Measurements from ENCODE around the gene LSAMP. TPM values are rescaled to one million over a fixed set of nuclear protein-coding genes. Genes with fewer than 3 reads are reported as not detected.

LSAMP gene
- total RNA-seq, 1 experiment from 2014 or later = not detected

DNA sequence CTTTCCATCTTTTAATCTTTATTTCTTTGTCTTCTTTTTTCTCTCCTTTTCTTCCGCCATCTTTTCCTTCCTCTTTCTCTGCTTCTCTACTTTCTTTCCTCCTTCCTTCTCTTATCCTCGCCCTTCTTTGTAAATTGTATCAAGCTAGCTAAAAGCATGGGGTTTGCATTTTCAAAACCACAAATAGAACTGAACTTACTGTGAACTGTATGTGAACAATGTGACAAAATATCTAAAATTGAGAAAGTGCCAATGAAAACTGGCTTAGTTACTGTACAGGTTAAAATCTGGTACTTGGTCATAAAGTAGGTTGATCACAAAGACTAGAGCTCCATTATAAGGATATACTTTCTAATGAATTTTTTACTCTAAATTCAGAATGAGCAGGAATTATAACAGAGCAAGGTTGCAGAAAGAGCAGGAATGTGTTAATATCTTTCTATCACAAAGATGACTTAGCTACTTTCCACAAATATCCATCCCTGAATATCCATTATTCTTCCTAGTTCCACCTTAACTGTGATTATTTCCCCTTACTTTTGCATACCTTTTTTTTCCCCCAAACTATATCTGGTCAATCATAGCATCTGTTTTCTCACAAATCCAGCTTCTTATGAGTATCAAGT is 122.4 kb downstream of the LSAMP start:
- H3K27ac Mint-ChIP-seq (ENCODE audit: unreplicated experiment) = no peak overlapping the region
- H3K9me3 Mint-ChIP-seq (ENCODE audit: unreplicated experiment) = no peaks in the 10 kb centered on the region
- H3K4me1 Mint-ChIP-seq (ENCODE audit: low read depth, unreplicated experiment) = no peaks in the 10 kb centered on the region

DNA sequence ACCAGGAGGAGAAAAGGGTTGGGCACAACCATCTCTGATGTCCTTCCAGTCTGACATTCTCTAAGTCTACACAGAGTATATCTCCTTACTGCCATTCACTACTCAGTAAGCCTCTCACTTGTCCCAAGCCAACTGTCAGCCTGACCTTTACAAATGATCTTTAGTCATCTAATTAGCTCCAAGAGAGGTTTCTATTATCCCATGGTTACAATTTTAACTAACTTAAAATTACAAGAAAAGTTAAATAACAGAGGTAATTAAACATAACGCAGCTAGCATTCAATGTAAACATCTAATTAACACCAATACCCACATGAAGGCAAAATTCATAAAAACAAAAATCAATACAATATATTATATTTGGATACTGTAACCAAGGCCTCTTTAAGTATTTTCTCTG is 126.9 kb downstream of the LSAMP start:
- CTCF ChIA-PET = no interaction called here

More for the DNA sequence above, 122.4 kb downstream of the LSAMP start:
- Mint-ChIP-seq H3K27me3 (ENCODE audit: insufficient read depth, unreplicated experiment) (peaks cover 5% of the 10 kb centered on the region), H3K36me3 (ENCODE audit: insufficient read depth, unreplicated experiment) (no peaks in the 10 kb centered on the region), H3K4me3 (ENCODE audit: unreplicated experiment) (no peak overlapping the region)
- Histone ChIP-seq H3K4me1 (no peaks in the 10 kb centered on the region), H3K9me3 (no peaks in the 10 kb centered on the region), H3K36me3 (ENCODE audit: control insufficient read depth, insufficient read depth, low read length) (no peaks in the 10 kb centered on the region), H3K27me3 (replicated peaks; ENCODE audit: control insufficient read depth, insufficient read depth, low read length) (no peaks in the 10 kb centered on the region), H3K4me3 (ENCODE audit: low read depth, low read length) (no peak overlapping the region)
- TF ChIP-seq CTCF (IDR thresholded peaks at IDR 0.05; ENCODE audit: insufficient read depth in 1 of 2, low read depth in 1 of 2, low read length in 1 of 2, severe bottlenecking in 1 of 2, unreplicated experiment in 1 of 2) = no peak
- DNase-seq = no peak
- POLR2A ChIA-PET = no interaction called here
- CTCF ChIA-PET = no interaction called here
- no TSS peak for BruUV-seq (replicated peaks)
- intact Hi-C loops (cut with micrococcal nuclease; ENCODE audit: unreplicated experiment) = no loop called here

GRCh38 chr3:116316771-116317170 is 128.5 kb downstream of the LSAMP start:
- Histone ChIP-seq H3K36me3 (ENCODE audit: control insufficient read depth, insufficient read depth, low read length) (no peaks in the 10 kb centered on the region), H3K4me1 (no peaks in the 10 kb centered on the region), H3K4me3 (ENCODE audit: low read depth, low read length) (no peak overlapping the region), H3K27me3 (replicated peaks; ENCODE audit: control insufficient read depth, insufficient read depth, low read length) (no peaks in the 10 kb centered on the region; the same call in 1 of the 2 replicates), H3K9me3 (no peaks in the 10 kb centered on the region)
- Mint-ChIP-seq H3K4me3 (ENCODE audit: unreplicated experiment) (no peak overlapping the region), H3K9me3 (ENCODE audit: unreplicated experiment) (no peaks in the 10 kb centered on the region), H3K27ac (ENCODE audit: unreplicated experiment) (no peak overlapping the region), H3K4me1 (ENCODE audit: low read depth, unreplicated experiment) (no peaks in the 10 kb centered on the region), H3K27me3 (ENCODE audit: insufficient read depth, unreplicated experiment) (no peaks in the 10 kb centered on the region), H3K36me3 (ENCODE audit: insufficient read depth, unreplicated experiment) (no peaks in the 10 kb centered on the region)
- no peak for TF ChIP-seq CTCF (IDR thresholded peaks at IDR 0.05; ENCODE audit: insufficient read depth in 1 of 2, low read depth in 1 of 2, low read length in 1 of 2, severe bottlenecking in 1 of 2, unreplicated experiment in 1 of 2)
- no peak for DNase-seq
- intact Hi-C loops (cut with micrococcal nuclease; ENCODE audit: unreplicated experiment) = no loop called here
- no TSS peak for BruUV-seq (replicated peaks)
- POLR2A ChIA-PET = no interaction called here
- CTCF ChIA-PET = no interaction called here

More for the DNA sequence above, 126.9 kb downstream of the LSAMP start:
- no peaks in the 10 kb centered on the region for H3K4me1 ChIP-seq
- H3K4me1 Mint-ChIP-seq (ENCODE audit: low read depth, unreplicated experiment) = no peaks in the 10 kb centered on the region
- BruUV-seq (replicated peaks) = no TSS peak
- no peak overlapping the region for H3K4me3 Mint-ChIP-seq (ENCODE audit: unreplicated experiment)
- TF ChIP-seq CTCF (IDR thresholded peaks at IDR 0.05; ENCODE audit: insufficient read depth in 1 of 2, low read depth in 1 of 2, low read length in 1 of 2, severe bottlenecking in 1 of 2, unreplicated experiment in 1 of 2) = no peak
- no peak overlapping the region for H3K4me3 ChIP-seq (ENCODE audit: low read depth, low read length)
- H3K27me3 Mint-ChIP-seq (ENCODE audit: insufficient read depth, unreplicated experiment) = peaks cover 2% of the 10 kb centered on the region
- POLR2A ChIA-PET = no interaction called here
- H3K27ac Mint-ChIP-seq (ENCODE audit: unreplicated experiment) = no peak overlapping the region
- no peaks in the 10 kb centered on the region for H3K9me3 ChIP-seq
- intact Hi-C loops (cut with micrococcal nuclease; ENCODE audit: unreplicated experiment) = no loop called here
- no peaks in the 10 kb centered on the region for H3K36me3 Mint-ChIP-seq (ENCODE audit: insufficient read depth, unreplicated experiment)
- no peak for DNase-seq
- H3K27me3 ChIP-seq (replicated peaks; ENCODE audit: control insufficient read depth, insufficient read depth, low read length) = no peaks in the 10 kb centered on the region
- no peaks in the 10 kb centered on the region for H3K9me3 Mint-ChIP-seq (ENCODE audit: unreplicated experiment)
- H3K36me3 ChIP-seq (ENCODE audit: control insufficient read depth, insufficient read depth, low read length) = no peaks in the 10 kb centered on the region

Measured in Caco-2 (cell line).